Esophagus muscularis mucosa (tissue), 4 donors: ENCODE data around the gene TEX38. TPM values are rescaled to one million over a fixed set of nuclear protein-coding genes. Genes with fewer than 3 reads are reported as not detected.
A peak's percentile ranks its signal among the peaks of the same experiment; 100 is the strongest.

Experiments
- DNase-seq: peaks from one replicate; pipeline ENCODE4 v3.0.0-alpha.2; 2017; ENCODE audit errors: extremely low spot score
- H3K27ac ChIP-seq, 4 donors: fragments of 200-600 bp; sonication (generic); replicated peaks in 1 of 4; 1 replicate in 3 of 4; 2 replicates in 1 of 4; pipeline ENCODE4 v1.5.1; 2016 to 2019; ENCODE audit warnings: mild to moderate bottlenecking in 1 of 4
- H3K27me3 ChIP-seq, 4 donors: fragments of 200-600 bp; sonication (generic); one replicate each; pipeline versions ENCODE4 v1.5.1 to v1.6.0; 2016 to 2019
- H3K36me3 ChIP-seq, 4 donors: fragments of 200-600 bp; sonication (generic); one replicate each; pipeline ENCODE4 v1.5.1; 2016 to 2019
- H3K4me1 ChIP-seq, 4 donors: fragments of 200-600 bp; sonication (generic); one replicate each; pipeline ENCODE4 v1.5.1; 2016 to 2019
- H3K4me3 ChIP-seq, 4 donors: fragments of 200-600 bp; sonication (generic); 1 replicate in 2 of 4; 2 replicates in 2 of 4; pipeline ENCODE4 v1.5.1; 2016 to 2019; ENCODE audit warnings: mild to moderate bottlenecking in 4 of 4, moderate library complexity in 1 of 4
- H3K9me3 ChIP-seq, 4 donors: fragments of 200-600 bp; sonication (generic); 1 replicate in 3 of 4; 2 replicates in 1 of 4; pipeline ENCODE4 v1.5.1; 2016 to 2019
- EP300 ChIP-seq: sonication (generic); formaldehyde crosslinking; IDR thresholded peaks from one replicate; pipeline ENCODE4 v1.6.1; 2017; ENCODE audit warnings: antibody characterized with exemption
- POLR2A ChIP-seq: fragments of 450-650 bp; IDR thresholded peaks from one replicate; pipeline ENCODE4 v1.6.1; 2017; ENCODE audit warnings: antibody characterized with exemption, moderate library complexity, mild to moderate bottlenecking, low read depth
- POLR2AphosphoS5 ChIP-seq, 2 donors: sonication (generic); formaldehyde crosslinking; IDR thresholded peaks; one replicate each; pipeline ENCODE4 v1.6.1; 2017; ENCODE audit warnings: antibody characterized with exemption in 2 of 2
- WGBS: methylation state at CpG from one replicate; pipeline ENCODE4 v1.1.5; 2018; 5-methylcytosine and 5-hydroxymethylcytosine counted together
- intact Hi-C: fragments of 100-400 bp; cut with DNase I; formaldehyde crosslinking; loops from one replicate; pipeline ENCODE4 v1.15.1; 2023
- total RNA-seq, 4 donors: library from RNA; depleted of rRNA; stranded (reverse); fragments of >200 nt; gene quantifications; one replicate each; pipeline versions ENCODE4 v1.1.0 to v1.2.1, GENCODE V29; 2016
- TF ChIP-seq, protein P1 (sequence below), 3 experiments: fragments of 200-600 bp in 2 of 3; fragments of 450-650 bp in 1 of 3; sonication (generic) in 2 of 3; IDR thresholded peaks; one replicate each; pipeline ENCODE4 v1.5.1; 2017 to 2019; ENCODE audit warnings: antibody characterized with exemption in 3 of 3, mild to moderate bottlenecking in 2 of 3, moderate library complexity in 1 of 3

The TEX38 gene
- total RNA-seq, 4 donors from 2014 or later: not detected

DNA sequence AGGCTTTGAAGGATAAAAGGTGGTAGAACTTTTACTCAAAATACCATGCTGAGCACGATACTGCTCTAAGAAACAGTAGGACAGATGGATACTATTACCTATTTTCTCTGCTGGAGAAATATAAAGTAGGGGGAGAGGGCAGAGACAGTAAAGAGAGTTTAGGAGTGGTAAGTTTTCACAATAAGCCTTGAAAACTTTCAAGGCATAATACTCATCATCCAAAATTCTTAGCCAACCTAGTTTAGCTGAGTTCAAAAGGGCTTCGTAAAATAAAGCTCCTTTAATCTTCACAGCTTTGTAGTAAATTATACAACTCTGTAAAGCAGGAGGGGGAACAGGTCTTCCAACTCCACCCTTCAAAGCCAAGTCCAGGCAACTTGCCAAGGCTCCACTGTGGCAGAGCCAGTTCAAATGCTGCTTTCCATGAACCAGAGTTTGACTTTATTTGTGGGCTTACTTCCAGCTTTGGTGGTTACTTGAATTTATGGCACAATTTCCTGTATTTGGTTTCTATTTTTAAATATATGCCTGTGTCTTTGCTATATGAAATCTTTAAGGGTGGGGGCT lies 15.5 kb downstream of the TEX38 start:
- peaks cover 13 to 31% (median 25%) of the 10 kb centered on the region in 4 donors for H3K4me1 ChIP-seq
- H3K9me3 ChIP-seq: no peaks in the 10 kb centered on the region
- WGBS: 28% methylated on average over 2 of the region's 2 CpGs
- peaks cover 57 to 96% (median 78%) of the 10 kb centered on the region in 4 donors for H3K36me3 ChIP-seq
- TF ChIP-seq EP300: no peak
- TF ChIP-seq POLR2AphosphoS5 (IDR thresholded peaks at IDR 0.05): peak; percentile 18 to 43
- no peaks in the 10 kb centered on the region for H3K27me3 ChIP-seq
- H3K27ac ChIP-seq: peak overlapping the region; percentile 40 to 57 (median 50)
- intact Hi-C loops: no loop called here
- DNase-seq: no peak
- no peak overlapping the region for H3K4me3 ChIP-seq

DNA sequence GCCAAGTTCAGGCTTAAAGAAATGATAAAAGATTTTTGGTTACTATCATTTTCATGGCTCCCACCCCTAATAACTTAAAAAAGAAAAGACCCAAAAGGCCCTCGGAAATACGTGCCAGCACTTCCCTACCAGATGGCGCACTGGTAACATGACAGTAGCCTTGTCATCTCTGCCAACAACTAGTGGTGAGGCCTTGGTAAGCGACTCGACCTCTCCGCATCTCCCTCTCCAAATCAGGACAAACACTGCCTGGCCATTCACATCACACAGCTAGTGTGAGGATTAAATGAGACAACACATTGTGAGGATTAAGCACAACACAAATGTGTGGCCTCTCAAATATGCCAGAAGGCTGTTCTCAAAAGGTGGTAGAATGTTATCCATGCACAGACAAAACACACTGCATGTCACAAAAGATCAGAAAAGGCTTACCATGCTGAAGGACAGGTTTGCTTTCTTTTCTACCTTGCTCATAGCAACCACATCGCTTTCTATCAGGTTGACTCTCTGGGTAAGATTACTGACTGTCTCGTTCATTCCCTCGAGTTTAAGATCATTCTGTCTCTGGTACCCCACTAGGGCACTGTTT lies 16.4 kb downstream of the TEX38 start:
- intact Hi-C loops: no loop called here
- WGBS: 71% methylated on average over 9 of the region's 9 CpGs
- no peaks in the 10 kb centered on the region for H3K27me3 ChIP-seq
- TF ChIP-seq POLR2A (no peak), EP300 (no peak), POLR2AphosphoS5 (IDR thresholded peaks at IDR 0.05) (no peak)
- TF ChIP-seq, protein P1, sequence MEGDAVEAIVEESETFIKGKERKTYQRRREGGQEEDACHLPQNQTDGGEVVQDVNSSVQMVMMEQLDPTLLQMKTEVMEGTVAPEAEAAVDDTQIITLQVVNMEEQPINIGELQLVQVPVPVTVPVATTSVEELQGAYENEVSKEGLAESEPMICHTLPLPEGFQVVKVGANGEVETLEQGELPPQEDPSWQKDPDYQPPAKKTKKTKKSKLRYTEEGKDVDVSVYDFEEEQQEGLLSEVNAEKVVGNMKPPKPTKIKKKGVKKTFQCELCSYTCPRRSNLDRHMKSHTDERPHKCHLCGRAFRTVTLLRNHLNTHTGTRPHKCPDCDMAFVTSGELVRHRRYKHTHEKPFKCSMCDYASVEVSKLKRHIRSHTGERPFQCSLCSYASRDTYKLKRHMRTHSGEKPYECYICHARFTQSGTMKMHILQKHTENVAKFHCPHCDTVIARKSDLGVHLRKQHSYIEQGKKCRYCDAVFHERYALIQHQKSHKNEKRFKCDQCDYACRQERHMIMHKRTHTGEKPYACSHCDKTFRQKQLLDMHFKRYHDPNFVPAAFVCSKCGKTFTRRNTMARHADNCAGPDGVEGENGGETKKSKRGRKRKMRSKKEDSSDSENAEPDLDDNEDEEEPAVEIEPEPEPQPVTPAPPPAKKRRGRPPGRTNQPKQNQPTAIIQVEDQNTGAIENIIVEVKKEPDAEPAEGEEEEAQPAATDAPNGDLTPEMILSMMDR (IDR thresholded peaks at IDR 0.05): no peak
- H3K4me3 ChIP-seq: no peak overlapping the region
- H3K4me1 ChIP-seq: peaks cover 14 to 38% (median 31%) of the 10 kb centered on the region in 4 donors
- H3K9me3 ChIP-seq: no peaks in the 10 kb centered on the region
- peaks cover 52 to 88% (median 70%) of the 10 kb centered on the region in 4 donors for H3K36me3 ChIP-seq
- DNase-seq: peak; percentile 87
- H3K27ac ChIP-seq: peak overlapping the region; percentile 40 to 57 (median 50)

DNA sequence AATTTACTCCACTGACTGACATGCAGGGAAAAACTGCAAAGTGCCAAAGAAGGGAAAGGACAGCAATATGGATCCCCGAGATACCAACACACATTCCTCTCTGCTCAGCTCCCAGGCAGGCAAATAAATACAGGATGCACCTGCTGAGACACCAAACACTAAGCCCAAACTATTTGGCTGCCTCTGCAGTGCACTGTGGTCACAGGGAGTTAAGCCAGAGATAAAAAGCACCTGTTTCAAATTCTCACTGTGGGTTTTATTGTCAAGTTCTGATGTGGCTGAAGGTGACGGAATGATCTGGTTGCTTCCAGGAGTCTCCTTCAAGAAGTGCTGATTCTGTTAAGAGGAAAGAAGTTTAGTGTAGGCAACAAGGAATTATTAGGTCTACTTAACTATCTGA lies 17.7 kb downstream of the TEX38 start:
- no peak for DNase-seq
- TF ChIP-seq, protein P1 (IDR thresholded peaks at IDR 0.05): no peak
- TF ChIP-seq EP300: no peak
- TF ChIP-seq POLR2AphosphoS5 (IDR thresholded peaks at IDR 0.05): no peak
- WGBS: 67% methylated on average over 2 of the region's 2 CpGs
- intact Hi-C loops: no loop called here
- H3K27me3 ChIP-seq: no peaks in the 10 kb centered on the region
- no peak overlapping the region for H3K27ac ChIP-seq
- H3K36me3 ChIP-seq: peaks cover 38 to 74% (median 56%) of the 10 kb centered on the region in 4 donors
- no peak overlapping the region for H3K4me3 ChIP-seq
- peaks cover 14 to 44% (median 38%) of the 10 kb centered on the region in 4 donors for H3K4me1 ChIP-seq
- no peaks in the 10 kb centered on the region for H3K9me3 ChIP-seq

DNA sequence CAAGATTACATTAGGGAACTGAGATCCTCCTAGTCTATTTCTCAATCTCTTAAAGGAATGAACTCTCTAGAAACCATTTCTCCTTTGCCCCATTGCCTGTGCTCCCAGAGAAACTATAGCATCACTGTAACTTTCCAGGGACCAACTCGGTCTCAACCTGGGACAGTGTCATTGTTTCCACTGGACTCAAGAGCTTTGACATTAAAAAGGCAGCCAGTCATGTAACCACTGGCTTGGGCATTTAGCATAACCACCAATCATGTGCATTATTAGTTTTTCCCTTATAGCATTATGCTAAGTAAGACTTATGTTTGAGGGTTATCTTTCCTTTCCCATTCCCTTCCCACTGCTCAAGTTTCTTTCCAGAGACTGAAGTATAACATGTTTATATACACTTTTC lies 18.2 kb downstream of the TEX38 start:
- no peak overlapping the region for H3K4me3 ChIP-seq
- no peaks in the 10 kb centered on the region for H3K27me3 ChIP-seq
- intact Hi-C loops: no loop called here
- TF ChIP-seq, protein P1 (IDR thresholded peaks at IDR 0.05): no peak
- TF ChIP-seq POLR2A (no peak), EP300 (no peak), POLR2AphosphoS5 (IDR thresholded peaks at IDR 0.05) (no peak)
- H3K36me3 ChIP-seq: peaks cover 34 to 69% (median 53%) of the 10 kb centered on the region in 4 donors
- no peaks in the 10 kb centered on the region for H3K9me3 ChIP-seq
- H3K27ac ChIP-seq: no peak overlapping the region
- DNase-seq: no peak
- peaks cover 14 to 44% (median 38%) of the 10 kb centered on the region in 4 donors for H3K4me1 ChIP-seq
- 76% methylated on average over 1 of the region's 1 CpG for WGBS

DNA sequence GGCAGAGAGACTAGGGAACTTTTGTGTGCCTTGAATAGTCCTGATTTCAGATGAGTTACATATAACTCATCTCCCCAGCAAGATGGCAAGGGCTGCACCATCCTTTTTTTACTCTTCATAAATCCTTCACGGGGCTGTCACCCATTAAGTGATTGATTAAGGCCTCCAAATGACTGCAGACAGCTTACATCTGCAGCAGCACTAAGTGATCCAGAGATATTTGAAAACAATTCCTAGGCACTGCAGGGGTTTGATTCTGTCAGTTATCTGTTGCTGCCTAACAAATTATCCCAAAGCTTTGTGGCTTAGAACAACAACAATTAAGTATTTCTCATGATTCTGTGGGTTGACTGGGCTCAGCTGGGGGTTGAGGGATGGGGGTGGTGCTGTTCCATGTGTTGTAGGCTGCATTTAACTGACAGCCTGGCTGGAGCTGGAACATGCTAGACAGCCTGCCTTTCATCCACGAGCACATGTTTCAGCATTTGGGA lies 19.3 kb downstream of the TEX38 start:
- H3K27ac ChIP-seq: no peak overlapping the region
- H3K4me3 ChIP-seq: no peak overlapping the region
- 82% methylated on average over 2 of the region's 2 CpGs for WGBS
- H3K4me1 ChIP-seq: peaks cover 14 to 44% (median 38%) of the 10 kb centered on the region in 4 donors
- TF ChIP-seq, protein P1 (IDR thresholded peaks at IDR 0.05): no peak
- no peak for TF ChIP-seq POLR2A
- TF ChIP-seq POLR2AphosphoS5 (IDR thresholded peaks at IDR 0.05): no peak
- TF ChIP-seq EP300: no peak
- no peaks in the 10 kb centered on the region for H3K27me3 ChIP-seq
- no peaks in the 10 kb centered on the region for H3K9me3 ChIP-seq
- intact Hi-C loops: no loop called here
- no peak for DNase-seq
- peaks cover 34 to 69% (median 58%) of the 10 kb centered on the region in 4 donors for H3K36me3 ChIP-seq
